Smooth muscle cell (in vitro differentiated cells): ENCODE data around the gene ASB10. TPM values are rescaled to one million over a fixed set of nuclear protein-coding genes. Genes with fewer than 3 reads are reported as not detected.

Experiments
- DNase-seq: peaks from one replicate; lab custom pipeline; 2025; ENCODE audit not compliant: unreplicated experiment; lab: John Stamatoyannopoulos, UW
- H2AFZ ChIP-seq: fragments of 200-600 bp; sonication (generic); 2 replicates; pipeline ENCODE4 v1.6.0; 2016; ENCODE audit warnings: antibody characterized with exemption, low read depth, mild to moderate bottlenecking
- H3F3A ChIP-seq: fragments of 200-600 bp; sonication (generic); 2 replicates; pipeline ENCODE4 v1.6.0; 2017; ENCODE audit warnings: antibody characterized with exemption, low read depth
- H3K27ac ChIP-seq: fragments of 200-600 bp; sonication (generic); 2 replicates; pipeline ENCODE4 v1.5.1; 2016; ENCODE audit warnings: low read depth, mild to moderate bottlenecking
- H3K27me3 ChIP-seq: fragments of 200-600 bp; sonication (generic); 2 replicates; pipeline ENCODE4 v1.6.1; 2016; ENCODE audit warnings: low read depth, mild to moderate bottlenecking
- H3K36me3 ChIP-seq: fragments of 200-600 bp; sonication (generic); 2 replicates; pipeline ENCODE4 v1.5.1; 2016; ENCODE audit warnings: low read depth
- H3K4me1 ChIP-seq: fragments of 200-600 bp; sonication (generic); 2 replicates; pipeline ENCODE4 v1.5.1; 2016; ENCODE audit warnings: low read depth
- H3K4me2 ChIP-seq: fragments of 200-600 bp; sonication (generic); 2 replicates; pipeline ENCODE4 v1.6.0; 2016; ENCODE audit warnings: mild to moderate bottlenecking
- H3K4me3 ChIP-seq: fragments of 200-600 bp; sonication (generic); 2 replicates; pipeline ENCODE4 v1.5.1; 2016; ENCODE audit warnings: mild to moderate bottlenecking
- H3K79me2 ChIP-seq: fragments of 200-600 bp; sonication (generic); 2 replicates; pipeline ENCODE4 v1.6.0; 2016; ENCODE audit warnings: low read depth, mild to moderate bottlenecking
- H3K9ac ChIP-seq: fragments of 200-600 bp; sonication (generic); 2 replicates; pipeline ENCODE4 v1.6.0; 2016; ENCODE audit warnings: low read depth
- H3K9me3 ChIP-seq: fragments of 200-600 bp; sonication (generic); replicated peaks from 2 replicates; pipeline ENCODE4 v1.5.1; 2016; ENCODE audit warnings: low read depth
- H4K20me1 ChIP-seq: fragments of 200-600 bp; sonication (generic); 2 replicates; pipeline ENCODE4 v1.6.0; 2016; ENCODE audit warnings: low read depth
- CTCF ChIP-seq: fragments of 200-600 bp; sonication (generic); IDR thresholded peaks from 2 replicates; pipeline ENCODE4 v1.5.1; 2017; ENCODE audit warnings: borderline replicate concordance, mild to moderate bottlenecking, antibody characterized with exemption; ENCODE audit not compliant: insufficient read depth, poor library complexity, severe bottlenecking
- WGBS: methylation state at CpG from one replicate; pipeline ENCODE4 v1.1.7; 2016; ENCODE audit warnings: low lambda C conversion rate; 5-methylcytosine and 5-hydroxymethylcytosine counted together
- polyA plus RNA-seq: library from polyadenylated mRNA; unstranded; fragments of >200 nt; fragmentation: Nextera tagmentation; extraction: Ambion mirVana; gene quantifications from 2 replicates; pipeline ENCODE4 v1.2.1, GENCODE V29; 2016
- total RNA-seq: library from RNA; depleted of rRNA; stranded (reverse); fragments of >200 nt; gene quantifications from 2 replicates; pipeline ENCODE4 v1.2.3, GENCODE V29; 2014

The ASB10 gene
- total and polyA plus RNA-seq, 2 experiments from 2014 or later = not detected

- Histone ChIP-seq H4K20me1 (peaks cover 90% of the 10 kb centered on the region), H3K9me3 (no peaks in the 10 kb centered on the region), H3K4me1 (no peaks in the 10 kb centered on the region), H3K4me2 (no peak overlapping the region), H3K79me2 (no peaks in the 10 kb centered on the region), H2AFZ (no peak overlapping the region), H3F3A (peaks cover 3% of the 10 kb centered on the region), H3K27ac (no peak overlapping the region), H3K27me3 (no peaks in the 10 kb centered on the region), H3K4me3 (no peak overlapping the region), H3K9ac (no peak overlapping the region), H3K36me3 (no peaks in the 10 kb centered on the region)
- no peak for DNase-seq
- no peak for TF ChIP-seq CTCF
- whole genome bisulfite sequencing = 91% methylated on average over 8 of the region's 8 CpGs
Measured at GRCh38 chr7:151128716-151129115, 58.3 kb downstream of the ASB10 start.

- Histone ChIP-seq H2AFZ (no peak overlapping the region), H3K36me3 (no peaks in the 10 kb centered on the region), H3K27ac (no peak overlapping the region), H3F3A (peaks cover 3% of the 10 kb centered on the region), H3K9me3 (no peaks in the 10 kb centered on the region), H3K9ac (no peak overlapping the region), H3K27me3 (no peaks in the 10 kb centered on the region), H3K4me3 (no peak overlapping the region), H3K4me2 (no peak overlapping the region), H4K20me1 (peaks cover 90% of the 10 kb centered on the region), H3K79me2 (no peaks in the 10 kb centered on the region), H3K4me1 (no peaks in the 10 kb centered on the region)
- no peak for DNase-seq
- 87% methylated on average over 14 of the region's 14 CpGs for WGBS
- TF ChIP-seq CTCF = no peak
Measured at GRCh38 chr7:151128144-151128543, 58.9 kb downstream of the ASB10 start.

GRCh38 chr7:151126491-151127137 lies 60.4 kb downstream of the ASB10 start:
- no peak overlapping the region for H3K4me2 ChIP-seq
- H3K27ac ChIP-seq = no peak overlapping the region
- DNase-seq = no peak
- no peaks in the 10 kb centered on the region for H3K9me3 ChIP-seq
- H3K4me3 ChIP-seq = no peak overlapping the region
- H3K36me3 ChIP-seq = no peaks in the 10 kb centered on the region
- no peak overlapping the region for H3K9ac ChIP-seq
- H3F3A ChIP-seq = peaks cover 3% of the 10 kb centered on the region
- TF ChIP-seq CTCF = no peak
- H2AFZ ChIP-seq = no peak overlapping the region
- peaks cover 89% of the 10 kb centered on the region for H4K20me1 ChIP-seq
- no peaks in the 10 kb centered on the region for H3K4me1 ChIP-seq
- H3K27me3 ChIP-seq = no peaks in the 10 kb centered on the region
- no peaks in the 10 kb centered on the region for H3K79me2 ChIP-seq
- 88% methylated on average over 11 of the region's 19 CpGs for WGBS

GRCh38 chr7:151125846-151126481 lies 61.1 kb downstream of the ASB10 start:
- Histone ChIP-seq H3K9ac (no peak overlapping the region), H3K36me3 (no peaks in the 10 kb centered on the region), H4K20me1 (peaks cover 89% of the 10 kb centered on the region), H3K27ac (no peak overlapping the region), H3K9me3 (no peaks in the 10 kb centered on the region), H3K4me2 (peak overlapping the region; percentile 100), H3F3A (peaks cover 3% of the 10 kb centered on the region), H3K27me3 (no peaks in the 10 kb centered on the region), H3K79me2 (no peaks in the 10 kb centered on the region), H3K4me3 (peak overlapping the region; percentile 55), H2AFZ (no peak overlapping the region), H3K4me1 (no peaks in the 10 kb centered on the region)
- DNase-seq = peak; percentile 13
- 8% methylated on average over 37 of the region's 58 CpGs for WGBS
- no peak for TF ChIP-seq CTCF
